CD4-positive, alpha-beta T cell treated with Interferon alpha-2 for 1 hour (primary cell): ENCODE results near the gene RAPSN.

Source experiments
- DNase-seq, 2 donors: peaks; one replicate each; pipeline ENCODE4 v3.0.0-alpha.2; 2020 to 2022

The RAPSN gene

GRCh38 chr11:47448566-47449427 is at the start of gene RAPSN:
Gene RAPSN, minus strand, starts transcription at chr11:47449136. Its CDS starts 172 bp downstream, at chr11:47448964.
- DNase-seq: no peak

- DNase-seq: no peak
Observed at GRCh38 chr11:47498149-47498548, 49.2 kb upstream of the RAPSN start.

GRCh38 chr11:47496808-47497207 is 47.9 kb upstream of the RAPSN start:
- no peak for DNase-seq

- no peak for DNase-seq
Observed at GRCh38 chr11:47495856-47496217, 46.9 kb upstream of the RAPSN start.

- DNase-seq: no peak
Observed at GRCh38 chr11:47495011-47495855, 46.3 kb upstream of the RAPSN start.

- no peak for DNase-seq
Observed at GRCh38 chr11:47489395-47489755, 40.4 kb upstream of the RAPSN start.

GRCh38 chr11:47488674-47489394 is 39.9 kb upstream of the RAPSN start:
- no peak for DNase-seq

- DNase-seq: no peak
Observed at GRCh38 chr11:47488111-47488510, 39.2 kb upstream of the RAPSN start.

- no peak for DNase-seq
Observed at GRCh38 chr11:47487421-47487820, 38.5 kb upstream of the RAPSN start.

GRCh38 chr11:47485107-47485506 is 36.2 kb upstream of the RAPSN start:
- no peak for DNase-seq

- no peak for DNase-seq
Observed at GRCh38 chr11:47483457-47483856, 34.5 kb upstream of the RAPSN start.

- DNase-seq: no peak
Observed at GRCh38 chr11:47480762-47481161, 31.8 kb upstream of the RAPSN start.

GRCh38 chr11:47478651-47479329 is 29.9 kb upstream of the RAPSN start:
- DNase-seq: no peak

- DNase-seq: no peak
Observed at GRCh38 chr11:47477753-47478152, 28.8 kb upstream of the RAPSN start.

- DNase-seq: no peak
Observed at GRCh38 chr11:47477323-47477722, 28.4 kb upstream of the RAPSN start.

GRCh38 chr11:47470671-47471070 is 21.7 kb upstream of the RAPSN start:
- no peak for DNase-seq

- DNase-seq: no peak
Observed at GRCh38 chr11:47469361-47470179, 20.6 kb upstream of the RAPSN start.

- no peak for DNase-seq
Observed at GRCh38 chr11:47468598-47469214, 19.8 kb upstream of the RAPSN start.

- no peak for DNase-seq
Observed at GRCh38 chr11:47467357-47467756, 18.4 kb upstream of the RAPSN start.

GRCh38 chr11:47466701-47467250 is 17.8 kb upstream of the RAPSN start:
- no peak for DNase-seq

GRCh38 chr11:47466201-47466600 is 17.3 kb upstream of the RAPSN start:
- no peak for DNase-seq
